HepG2 (cell line): ENCODE measurements around the gene POLR1H. TPM values are rescaled to one million over a fixed set of nuclear protein-coding genes. Genes with fewer than 3 reads are reported as not detected.

Experiments
- HNRNPL ChIP-seq: fragments of 200-400 bp; formaldehyde crosslinking; IDR thresholded peaks from 2 replicates; pipeline ENCODE4 v1.6.1; 2017; ENCODE audit warnings: mild to moderate bottlenecking, low read depth, low read length
- MED8 ChIP-seq: sonication (generic); formaldehyde crosslinking; IDR thresholded peaks from 2 replicates; pipeline ENCODE4 v1.8.1; 2023; ENCODE audit warnings: mild to moderate bottlenecking, missing genetic modification reagents; ENCODE audit not compliant: insufficient replicate concordance
- MTF2 ChIP-seq: sonication (generic); formaldehyde crosslinking; IDR thresholded peaks from 2 replicates; pipeline ENCODE4 v1.5.0; 2020; ENCODE audit warnings: missing genetic modification reagents, borderline replicate concordance
- NR2F2 ChIP-seq: IDR thresholded peaks from 2 replicates; pipeline ENCODE4 v1.6.1; 2012; ENCODE audit warnings: low read depth, inconsistent platforms, borderline replicate concordance
- REPIN1 ChIP-seq: sonication (generic); formaldehyde crosslinking; IDR thresholded peaks from 2 replicates; pipeline ENCODE4 v1.8.0; 2022; ENCODE audit warnings: missing genetic modification reagents, low read depth, mild to moderate bottlenecking, borderline replicate concordance
- SP5 ChIP-seq: IDR thresholded peaks from 2 replicates; pipeline ENCODE4 v1.6.1; 2016; ENCODE audit warnings: low read depth, borderline replicate concordance
- SSRP1 ChIP-seq: IDR thresholded peaks from 2 replicates; pipeline ENCODE4 v1.6.1; 2016; ENCODE audit warnings: control low read depth
- TEAD3 ChIP-seq: optimal IDR thresholded peaks from 2 replicates; pipeline ENCODE3; 2016; ENCODE audit warnings: borderline replicate concordance
- TGIF2 ChIP-seq: IDR thresholded peaks from 2 replicates; pipeline ENCODE4 v1.6.1; 2016; ENCODE audit warnings: control low read depth, missing compliant biosample characterization
- ZEB1 ChIP-seq: IDR thresholded peaks from 2 replicates; pipeline ENCODE4 v1.6.1; 2012; ENCODE audit warnings: mild to moderate bottlenecking, low read depth, inconsistent platforms; ENCODE audit not compliant: insufficient replicate concordance
- ZNF329 ChIP-seq: sonication (generic); formaldehyde crosslinking; IDR thresholded peaks from 2 replicates; pipeline ENCODE4 v1.9.0; 2021; ENCODE audit warnings: low read depth, mild to moderate bottlenecking, missing genetic modification reagents
- ZNF557 ChIP-seq: sonication (generic); formaldehyde crosslinking; IDR thresholded peaks from 2 replicates; pipeline ENCODE4 v1.4.0; 2020; ENCODE audit warnings: missing genetic modification reagents
- ZNF674 ChIP-seq: sonication (generic); formaldehyde crosslinking; IDR thresholded peaks from 2 replicates; pipeline ENCODE4 v1.5.0; 2020; ENCODE audit warnings: low read depth, mild to moderate bottlenecking, missing genetic modification reagents
- ZNF678 ChIP-seq: sonication (generic); formaldehyde crosslinking; IDR thresholded peaks from 2 replicates; pipeline ENCODE4 v1.4.0; 2020; ENCODE audit warnings: mild to moderate bottlenecking, missing genetic modification reagents
- ZNF777 ChIP-seq: sonication (generic); formaldehyde crosslinking; IDR thresholded peaks from 2 replicates; pipeline ENCODE4 v1.4.0; 2020; ENCODE audit warnings: missing genetic modification reagents
- ZNF788 ChIP-seq: sonication (generic); formaldehyde crosslinking; IDR thresholded peaks from 2 replicates; pipeline ENCODE4 v1.5.0; 2020; ENCODE audit warnings: mild to moderate bottlenecking, missing genetic modification reagents, borderline replicate concordance
- ZNF878 ChIP-seq: sonication (generic); formaldehyde crosslinking; IDR thresholded peaks from 2 replicates; pipeline ENCODE4 v1.8.1; 2023; ENCODE audit warnings: mild to moderate bottlenecking, missing genetic modification reagents, moderate library complexity
- polyA plus RNA-seq, 8 experiments: library from polyadenylated mRNA; depleted of rRNA in 3 of 8; stranded (reverse) in 7 of 8; unstranded in 1 of 8; fragments of >200 nt; fragmentation: Illumina TruSeq in 4 of 8; extraction: Trizol in 4 of 8; gene quantifications; 2 replicates each; pipeline versions ENCODE4 v1.2.1 to v1.2.3, GENCODE V29; 2011 to 2016; ENCODE audit warnings: low read depth in 4 of 8, missing spikeins in 1 of 8, mixed read lengths in 1 of 8; ENCODE audit not compliant: insufficient read depth in 1 of 8
- total RNA-seq, 5 experiments: library from RNA; depleted of rRNA; stranded (reverse); fragments of >200 nt; fragmentation: Illumina TruSeq; extraction: Trizol; gene quantifications; 2 replicates each; pipeline ENCODE4 v1.2.3, GENCODE V29; 2016; ENCODE audit warnings: low read depth in 1 of 5
- TF ChIP-seq, protein P1 (sequence below): sonication (generic); formaldehyde crosslinking; IDR thresholded peaks from 2 replicates; pipeline ENCODE4 v1.5.1; 2020; ENCODE audit warnings: missing genetic modification reagents, mild to moderate bottlenecking, borderline replicate concordance
- TF ChIP-seq, protein P2 (sequence below): sonication (generic); formaldehyde crosslinking; IDR thresholded peaks from 2 replicates; pipeline ENCODE4 v1.8.0; 2022; ENCODE audit warnings: missing genetic modification reagents, mild to moderate bottlenecking, moderate library complexity, borderline replicate concordance
- TF ChIP-seq, protein P3 (sequence below): sonication (generic); formaldehyde crosslinking; IDR thresholded peaks from 2 replicates; pipeline ENCODE4 v1.5.0; 2020; ENCODE audit warnings: mild to moderate bottlenecking, missing genetic modification reagents, moderate library complexity
- TF ChIP-seq, protein P4 (sequence below): sonication (generic); formaldehyde crosslinking; IDR thresholded peaks from 2 replicates; pipeline ENCODE4 v1.5.0; 2020; ENCODE audit warnings: mild to moderate bottlenecking, missing genetic modification reagents

Gene POLR1H
- total and polyA plus RNA-seq, 2 of the 13 experiments (the other 11 are each of a cell fraction or from before 2014, with no cell fraction given), result 61.4 to 79.8 TPM

DNA sequence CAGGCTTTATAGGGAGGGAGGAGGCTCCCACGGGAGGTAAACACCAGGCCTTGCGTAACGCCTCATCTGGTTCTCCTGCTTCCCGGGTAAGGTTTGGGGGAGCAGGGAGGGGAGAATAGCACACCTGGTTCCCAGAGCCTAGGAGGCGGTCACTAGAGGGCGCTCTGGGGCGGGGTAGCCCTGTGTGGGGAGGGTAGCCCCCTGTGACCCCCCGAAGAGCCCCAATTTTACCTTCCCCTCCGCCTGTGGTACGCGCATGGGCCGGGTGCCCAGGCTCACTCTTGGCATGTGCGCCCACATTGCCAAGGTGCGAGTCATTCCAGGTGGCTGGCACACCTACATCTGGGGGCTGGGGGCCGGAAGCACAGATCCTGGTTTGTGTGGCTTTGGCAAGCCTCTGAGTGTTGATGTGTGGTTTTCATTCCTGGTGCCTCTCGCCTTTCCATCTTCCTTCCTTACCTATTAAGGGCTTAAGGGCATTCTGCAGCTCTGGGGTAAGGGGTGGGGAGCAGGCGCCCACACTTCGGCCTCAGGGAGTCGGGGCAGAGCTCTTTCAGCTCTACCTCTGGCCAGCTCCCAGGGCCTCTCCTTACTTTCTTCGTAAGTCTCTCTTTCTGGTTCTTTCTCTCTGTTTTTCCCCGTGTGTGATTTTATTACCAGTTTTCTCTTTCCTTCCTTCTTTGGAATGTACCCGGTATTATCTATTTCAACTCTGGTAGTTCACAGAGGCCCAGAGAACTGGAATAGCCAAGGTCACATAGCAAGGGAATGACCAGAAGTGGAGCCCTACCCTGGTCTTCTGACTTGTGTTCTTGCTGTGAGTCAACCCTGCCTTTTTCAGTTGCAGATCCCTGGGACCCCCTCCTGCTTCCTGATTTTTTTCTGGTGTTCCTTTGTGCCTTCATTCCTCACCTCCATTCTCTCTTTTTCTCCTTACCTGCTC, 15.0 kb downstream of the POLR1H start (continued):
- TF ChIP-seq, protein P1, sequence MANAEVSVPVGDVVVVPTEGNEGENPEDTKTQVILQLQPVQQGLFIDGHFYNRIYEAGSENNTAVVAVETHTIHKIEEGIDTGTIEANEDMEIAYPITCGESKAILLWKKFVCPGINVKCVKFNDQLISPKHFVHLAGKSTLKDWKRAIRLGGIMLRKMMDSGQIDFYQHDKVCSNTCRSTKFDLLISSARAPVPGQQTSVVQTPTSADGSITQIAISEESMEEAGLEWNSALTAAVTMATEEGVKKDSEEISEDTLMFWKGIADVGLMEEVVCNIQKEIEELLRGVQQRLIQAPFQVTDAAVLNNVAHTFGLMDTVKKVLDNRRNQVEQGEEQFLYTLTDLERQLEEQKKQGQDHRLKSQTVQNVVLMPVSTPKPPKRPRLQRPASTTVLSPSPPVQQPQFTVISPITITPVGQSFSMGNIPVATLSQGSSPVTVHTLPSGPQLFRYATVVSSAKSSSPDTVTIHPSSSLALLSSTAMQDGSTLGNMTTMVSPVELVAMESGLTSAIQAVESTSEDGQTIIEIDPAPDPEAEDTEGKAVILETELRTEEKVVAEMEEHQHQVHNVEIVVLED (CRISPR knock-in tag), result no peak
- 0 out of 2 replicates have a peak, but pooled peaks have one; percentile 34 for TF ChIP-seq NR2F2
- TF ChIP-seq ZNF777 (CRISPR knock-in tag), result no peak
- TF ChIP-seq ZNF788 (CRISPR knock-in tag), result 0 out of 2 replicates have a peak, but pooled peaks have one; percentile 13
- TF ChIP-seq ZNF878 (CRISPR knock-in tag), result no peak
- no peak for TF ChIP-seq MED8 (CRISPR knock-in tag)
- TF ChIP-seq TEAD3, result peak; percentile 45
- peak; percentile 35; the same call in 1 of the 2 replicates for TF ChIP-seq SP5 (CRISPR knock-in tag)
- TF ChIP-seq ZNF674, result no peak
- TF ChIP-seq HNRNPL, result peak; percentile 84
- peak; percentile 39; the same call in 1 of the 2 replicates for TF ChIP-seq REPIN1 (CRISPR knock-in tag)
- TF ChIP-seq ZNF678 (CRISPR knock-in tag), result no peak
- TF ChIP-seq, protein P2, sequence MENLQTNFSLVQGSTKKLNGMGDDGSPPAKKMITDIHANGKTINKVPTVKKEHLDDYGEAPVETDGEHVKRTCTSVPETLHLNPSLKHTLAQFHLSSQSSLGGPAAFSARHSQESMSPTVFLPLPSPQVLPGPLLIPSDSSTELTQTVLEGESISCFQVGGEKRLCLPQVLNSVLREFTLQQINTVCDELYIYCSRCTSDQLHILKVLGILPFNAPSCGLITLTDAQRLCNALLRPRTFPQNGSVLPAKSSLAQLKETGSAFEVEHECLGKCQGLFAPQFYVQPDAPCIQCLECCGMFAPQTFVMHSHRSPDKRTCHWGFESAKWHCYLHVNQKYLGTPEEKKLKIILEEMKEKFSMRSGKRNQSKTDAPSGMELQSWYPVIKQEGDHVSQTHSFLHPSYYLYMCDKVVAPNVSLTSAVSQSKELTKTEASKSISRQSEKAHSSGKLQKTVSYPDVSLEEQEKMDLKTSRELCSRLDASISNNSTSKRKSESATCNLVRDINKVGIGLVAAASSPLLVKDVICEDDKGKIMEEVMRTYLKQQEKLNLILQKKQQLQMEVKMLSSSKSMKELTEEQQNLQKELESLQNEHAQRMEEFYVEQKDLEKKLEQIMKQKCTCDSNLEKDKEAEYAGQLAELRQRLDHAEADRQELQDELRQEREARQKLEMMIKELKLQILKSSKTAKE (CRISPR knock-in tag), result 0 out of 2 replicates have a peak, but pooled peaks have one; percentile 15
- TF ChIP-seq ZEB1, result peak; percentile 84
- TF ChIP-seq, protein P3, sequence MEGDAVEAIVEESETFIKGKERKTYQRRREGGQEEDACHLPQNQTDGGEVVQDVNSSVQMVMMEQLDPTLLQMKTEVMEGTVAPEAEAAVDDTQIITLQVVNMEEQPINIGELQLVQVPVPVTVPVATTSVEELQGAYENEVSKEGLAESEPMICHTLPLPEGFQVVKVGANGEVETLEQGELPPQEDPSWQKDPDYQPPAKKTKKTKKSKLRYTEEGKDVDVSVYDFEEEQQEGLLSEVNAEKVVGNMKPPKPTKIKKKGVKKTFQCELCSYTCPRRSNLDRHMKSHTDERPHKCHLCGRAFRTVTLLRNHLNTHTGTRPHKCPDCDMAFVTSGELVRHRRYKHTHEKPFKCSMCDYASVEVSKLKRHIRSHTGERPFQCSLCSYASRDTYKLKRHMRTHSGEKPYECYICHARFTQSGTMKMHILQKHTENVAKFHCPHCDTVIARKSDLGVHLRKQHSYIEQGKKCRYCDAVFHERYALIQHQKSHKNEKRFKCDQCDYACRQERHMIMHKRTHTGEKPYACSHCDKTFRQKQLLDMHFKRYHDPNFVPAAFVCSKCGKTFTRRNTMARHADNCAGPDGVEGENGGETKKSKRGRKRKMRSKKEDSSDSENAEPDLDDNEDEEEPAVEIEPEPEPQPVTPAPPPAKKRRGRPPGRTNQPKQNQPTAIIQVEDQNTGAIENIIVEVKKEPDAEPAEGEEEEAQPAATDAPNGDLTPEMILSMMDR (CRISPR knock-in tag), result peak; percentile 90
- no peak for TF ChIP-seq SSRP1
- TF ChIP-seq MTF2 (CRISPR knock-in tag), result no peak
- TF ChIP-seq ZNF329 (CRISPR knock-in tag), result no peak
- peak; percentile 10; the same call in 1 of the 2 replicates for TF ChIP-seq ZNF557 (CRISPR knock-in tag)
- peak; percentile 36; the same call in 1 of the 2 replicates for TF ChIP-seq TGIF2
- TF ChIP-seq, protein P4, sequence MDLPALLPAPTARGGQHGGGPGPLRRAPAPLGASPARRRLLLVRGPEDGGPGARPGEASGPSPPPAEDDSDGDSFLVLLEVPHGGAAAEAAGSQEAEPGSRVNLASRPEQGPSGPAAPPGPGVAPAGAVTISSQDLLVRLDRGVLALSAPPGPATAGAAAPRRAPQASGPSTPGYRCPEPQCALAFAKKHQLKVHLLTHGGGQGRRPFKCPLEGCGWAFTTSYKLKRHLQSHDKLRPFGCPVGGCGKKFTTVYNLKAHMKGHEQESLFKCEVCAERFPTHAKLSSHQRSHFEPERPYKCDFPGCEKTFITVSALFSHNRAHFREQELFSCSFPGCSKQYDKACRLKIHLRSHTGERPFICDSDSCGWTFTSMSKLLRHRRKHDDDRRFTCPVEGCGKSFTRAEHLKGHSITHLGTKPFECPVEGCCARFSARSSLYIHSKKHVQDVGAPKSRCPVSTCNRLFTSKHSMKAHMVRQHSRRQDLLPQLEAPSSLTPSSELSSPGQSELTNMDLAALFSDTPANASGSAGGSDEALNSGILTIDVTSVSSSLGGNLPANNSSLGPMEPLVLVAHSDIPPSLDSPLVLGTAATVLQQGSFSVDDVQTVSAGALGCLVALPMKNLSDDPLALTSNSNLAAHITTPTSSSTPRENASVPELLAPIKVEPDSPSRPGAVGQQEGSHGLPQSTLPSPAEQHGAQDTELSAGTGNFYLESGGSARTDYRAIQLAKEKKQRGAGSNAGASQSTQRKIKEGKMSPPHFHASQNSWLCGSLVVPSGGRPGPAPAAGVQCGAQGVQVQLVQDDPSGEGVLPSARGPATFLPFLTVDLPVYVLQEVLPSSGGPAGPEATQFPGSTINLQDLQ (CRISPR knock-in tag), result no peak
